HepG2 (cell line): Measurements from ENCODE around the gene KIF3A. TPM values are rescaled to one million over a fixed set of nuclear protein-coding genes. Genes with fewer than 3 reads are reported as not detected.

Source experiments
- ATAC-seq: fragments of 200-7000 bp; cut with Tn5 transposase; 3 replicates; pipeline ENCODE4 v1.9.1; 2020; ENCODE audit warnings: mild to moderate bottlenecking, moderate library complexity
- BruUV-seq: library from RNA; stranded (reverse); fragments of 400-500 nt; replicated peaks from 2 replicates; lab custom pipeline; 2021; lab: Mats Ljungman, UMichigan
- CTCF ChIA-PET: fragments of 300-600 bp; formaldehyde crosslinking; extraction: SDS; loops from one replicate; lab custom pipeline; 2021; ENCODE audit warnings: low total read pairs, inconsistent platforms, low intra/inter-chr PET ratio; lab: Yijun Ruan, JAX
- POLR2A ChIA-PET: fragments of 350-600 bp; sonication (Branson Sonifier 250); formaldehyde crosslinking; loops from one replicate; lab custom pipeline; 2020; ENCODE audit warnings: antibody characterized with exemption, inconsistent platforms; lab: Yijun Ruan, JAX
- DNase-seq: peaks from one replicate; pipeline ENCODE4 v3.0.0-alpha.2; 2015; ENCODE audit warnings: low spot score
- FAIRE-seq: peaks from 3 replicates; lab custom pipeline; 2011; peaks lifted over from hg19 to GRCh38; lab: Jason Lieb, UNC
- H2AFZ ChIP-seq: one replicate; pipeline ENCODE4 v1.6.1; 2011; ENCODE audit warnings: low read length, inconsistent platforms
- H3K27ac ChIP-seq: fragments of 300-600 bp; 3 replicates; pipeline ENCODE4 v1.8.0; 2011; ENCODE audit warnings: mixed run types, mild to moderate bottlenecking, mixed read lengths, low read length, inconsistent platforms; ENCODE audit not compliant: insufficient read depth; ENCODE audit errors: extremely low read length
- H3K27me3 ChIP-seq, 2 experiments: fragments of 200-600 bp in 1 of 2; 2 replicates in 1 of 2; 3 replicates in 1 of 2; pipeline versions ENCODE4 v1.6.0 to v1.8.0; 2011; ENCODE audit warnings: low read length in 2 of 2, mild to moderate bottlenecking in 2 of 2, moderate library complexity in 2 of 2, inconsistent platforms in 1 of 2; ENCODE audit not compliant: insufficient read depth in 2 of 2, control insufficient read depth in 1 of 2
- H3K36me3 ChIP-seq, 2 experiments: fragments of 200-600 bp in 1 of 2; replicated peaks in 1 of 2; 2 replicates in 1 of 2; 3 replicates in 1 of 2; pipeline versions ENCODE4 v1.5.1 to v1.8.0; 2011; ENCODE audit warnings: low read length in 2 of 2, inconsistent platforms in 1 of 2; ENCODE audit not compliant: insufficient read depth in 2 of 2, control insufficient read depth in 1 of 2
- H3K4me1 ChIP-seq: 2 replicates; pipeline ENCODE4 v1.5.1; 2012; ENCODE audit warnings: low read length, inconsistent platforms; ENCODE audit not compliant: insufficient read depth
- H3K4me2 ChIP-seq: 2 replicates; pipeline ENCODE4 v1.6.0; 2011; ENCODE audit warnings: low read depth, low read length, inconsistent platforms
- H3K4me3 ChIP-seq, 3 experiments: fragments of 200-600 bp in 1 of 3; sonication (generic), shearing (Covaris generic) in 1 of 3; replicated peaks in 1 of 3; 2 replicates each; pipeline ENCODE4 v1.5.1; 2011 to 2016; ENCODE audit warnings: low read length in 3 of 3, inconsistent platforms in 2 of 3, low read depth in 2 of 3, mild to moderate bottlenecking in 2 of 3, control low read depth in 1 of 3, mixed read lengths in 1 of 3; ENCODE audit not compliant: insufficient read depth in 1 of 3
- H3K79me2 ChIP-seq: one replicate; pipeline ENCODE4 v1.6.1; 2011; ENCODE audit warnings: low read length, inconsistent platforms; ENCODE audit not compliant: insufficient read depth
- H3K9ac ChIP-seq: 2 replicates; pipeline ENCODE4 v1.6.0; 2011; ENCODE audit warnings: mild to moderate bottlenecking, low read depth, low read length, inconsistent platforms; ENCODE audit not compliant: insufficient read depth
- H3K9me3 ChIP-seq: 2 replicates; pipeline ENCODE4 v1.5.1; 2012; ENCODE audit warnings: mild to moderate bottlenecking, low read length
- H4K20me1 ChIP-seq: 2 replicates; pipeline ENCODE4 v1.6.0; 2011; ENCODE audit warnings: inconsistent platforms, mild to moderate bottlenecking, low read length, moderate library complexity; ENCODE audit not compliant: insufficient read depth
- ADNP ChIP-seq: sonication (generic); formaldehyde crosslinking; IDR thresholded peaks from 2 replicates; pipeline ENCODE4 v1.4.0; 2020; ENCODE audit warnings: missing genetic modification reagents
- DMAP1 ChIP-seq: IDR thresholded peaks from 2 replicates; pipeline ENCODE4 v1.6.1; 2016
- GATAD1 ChIP-seq: IDR thresholded peaks from 2 replicates; pipeline ENCODE4 v1.6.1; 2016; ENCODE audit warnings: missing genetic modification reagents, missing compliant biosample characterization
- GLI4 ChIP-seq: sonication (generic); formaldehyde crosslinking; IDR thresholded peaks from 2 replicates; pipeline ENCODE4 v1.5.1; 2020; ENCODE audit warnings: missing genetic modification reagents, mild to moderate bottlenecking, moderate library complexity, borderline replicate concordance
- ONECUT2 ChIP-seq: sonication (generic); formaldehyde crosslinking; IDR thresholded peaks from 2 replicates; pipeline ENCODE4 v1.4.0; 2020; ENCODE audit warnings: missing genetic modification reagents
- ZNF17 ChIP-seq: sonication (generic); formaldehyde crosslinking; IDR thresholded peaks from 2 replicates; pipeline ENCODE4 v1.5.0; 2020; ENCODE audit warnings: mild to moderate bottlenecking, missing genetic modification reagents
- WGBS: methylation state at CpG from one replicate; pipeline ENCODE4 v1.1.6; 2017; ENCODE audit warnings: low lambda C conversion rate; 5-methylcytosine and 5-hydroxymethylcytosine counted together
- in situ Hi-C: cut with HindIII; loops from 2 replicates; pipeline ENCODE4 v1.10.0; 2017; ENCODE audit warnings: low pct_unique_long_range_greater_than_20kb; ENCODE audit not compliant: extremely low pct_ligation_motif_present
- intact Hi-C: fragments of 100-400 bp; cut with micrococcal nuclease; formaldehyde crosslinking; loops from one replicate; pipeline ENCODE4 v1.10.0; 2022; ENCODE audit not compliant: unreplicated experiment
- polyA plus RNA-seq, 8 experiments: library from polyadenylated mRNA; depleted of rRNA in 3 of 8; stranded (reverse) in 7 of 8; unstranded in 1 of 8; fragments of >200 nt; fragmentation: Illumina TruSeq in 4 of 8; extraction: Trizol in 4 of 8; gene quantifications; 2 replicates each; pipeline versions ENCODE4 v1.2.1 to v1.2.3, GENCODE V29; 2011 to 2016; ENCODE audit warnings: low read depth in 4 of 8, missing spikeins in 1 of 8, mixed read lengths in 1 of 8; ENCODE audit not compliant: insufficient read depth in 1 of 8
- total RNA-seq, 5 experiments: library from RNA; depleted of rRNA; stranded (reverse); fragments of >200 nt; fragmentation: Illumina TruSeq; extraction: Trizol; gene quantifications; 2 replicates each; pipeline ENCODE4 v1.2.3, GENCODE V29; 2016; ENCODE audit warnings: low read depth in 1 of 5
- TF ChIP-seq, protein P1 (sequence below): sonication (generic); formaldehyde crosslinking; IDR thresholded peaks from 2 replicates; pipeline ENCODE4 v1.8.0; 2022; ENCODE audit warnings: missing genetic modification reagents, low read depth, mild to moderate bottlenecking, borderline replicate concordance
- TF ChIP-seq, protein P2 (sequence below): sonication (generic); formaldehyde crosslinking; IDR thresholded peaks from 2 replicates; pipeline ENCODE4 v1.4.0; 2020; ENCODE audit warnings: missing genetic modification reagents, borderline replicate concordance

KIF3A gene
- total and polyA plus RNA-seq, 2 of the 13 experiments (the other 11 are each of a cell fraction or from before 2014, with no cell fraction given): 2.3 to 8.4 TPM

DNA sequence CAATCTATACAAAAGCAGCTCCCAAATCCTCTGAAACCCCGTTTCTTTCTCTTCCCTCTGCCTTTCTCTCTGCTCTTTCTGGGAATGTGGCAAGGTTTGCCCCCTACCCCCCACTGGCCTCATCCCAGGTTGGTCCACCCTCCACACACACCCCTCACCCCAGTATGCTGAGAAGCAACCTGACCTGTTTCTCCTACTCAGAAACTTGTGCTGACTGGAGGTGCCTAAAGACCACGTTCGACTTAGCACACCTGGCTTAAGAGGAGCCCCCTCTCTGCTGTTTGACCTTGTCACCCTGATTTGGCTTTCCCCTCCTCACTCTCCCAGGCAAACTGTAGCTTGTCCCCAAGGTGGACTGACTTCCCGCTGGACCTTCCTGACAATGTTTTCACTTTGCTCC, 40.8 kb upstream of the KIF3A start:
- no peak overlapping the region for H3K9ac ChIP-seq
- H3K4me3 ChIP-seq: peak overlapping the region in 2 of 3 experiments; percentile 66 to 93; a peak in 4 of 6 replicates
- H2AFZ ChIP-seq: no peak overlapping the region
- peaks cover 40% of the 10 kb centered on the region for H3K4me1 ChIP-seq
- H4K20me1 ChIP-seq: no peaks in the 10 kb centered on the region
- H3K79me2 ChIP-seq: peaks cover 32% of the 10 kb centered on the region
- peak overlapping the region; percentile 74 for H3K4me2 ChIP-seq
- 85% methylated on average over 4 of the region's 4 CpGs for WGBS
- ATAC-seq: no peak
- H3K9me3 ChIP-seq: no peaks in the 10 kb centered on the region
- BruUV-seq: no TSS peak
- intact Hi-C loops (no loop called here), in situ Hi-C loops (no loop called here)
- no peak overlapping the region for H3K27ac ChIP-seq
- H3K36me3 ChIP-seq: no peaks in the 10 kb centered on the region
- no peaks in the 10 kb centered on the region for H3K27me3 ChIP-seq
- ChIA-PET POLR2A (interaction anchor here (2.8 to 4.2 kb wide), 2 partner anchors 29 to 42 kb away, joined by 10 to 21 read pairs; no protein-coding TSS in a partner anchor), CTCF (no interaction called here)
- FAIRE-seq: no peak
- TF ChIP-seq ONECUT2 (CRISPR knock-in tag) (no peak), GLI4 (no peak), DMAP1 (no peak; the same call in 1 of the 2 replicates), GATAD1 (CRISPR knock-in tag) (0 out of 2 replicates have a peak, but pooled peaks have one; percentile 3), ADNP (no peak), ZNF17 (no peak)
- TF ChIP-seq, protein P1, sequence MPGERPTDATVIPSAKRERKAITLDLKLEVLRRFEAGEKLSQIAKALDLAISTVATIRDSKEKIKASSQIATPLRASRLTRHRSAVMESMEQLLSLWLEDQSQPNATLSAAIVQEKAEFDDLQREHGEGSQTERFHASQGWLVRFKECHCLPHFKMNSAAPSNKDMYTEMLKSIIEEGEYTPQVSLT (CRISPR knock-in tag): no peak
- TF ChIP-seq, protein P2, sequence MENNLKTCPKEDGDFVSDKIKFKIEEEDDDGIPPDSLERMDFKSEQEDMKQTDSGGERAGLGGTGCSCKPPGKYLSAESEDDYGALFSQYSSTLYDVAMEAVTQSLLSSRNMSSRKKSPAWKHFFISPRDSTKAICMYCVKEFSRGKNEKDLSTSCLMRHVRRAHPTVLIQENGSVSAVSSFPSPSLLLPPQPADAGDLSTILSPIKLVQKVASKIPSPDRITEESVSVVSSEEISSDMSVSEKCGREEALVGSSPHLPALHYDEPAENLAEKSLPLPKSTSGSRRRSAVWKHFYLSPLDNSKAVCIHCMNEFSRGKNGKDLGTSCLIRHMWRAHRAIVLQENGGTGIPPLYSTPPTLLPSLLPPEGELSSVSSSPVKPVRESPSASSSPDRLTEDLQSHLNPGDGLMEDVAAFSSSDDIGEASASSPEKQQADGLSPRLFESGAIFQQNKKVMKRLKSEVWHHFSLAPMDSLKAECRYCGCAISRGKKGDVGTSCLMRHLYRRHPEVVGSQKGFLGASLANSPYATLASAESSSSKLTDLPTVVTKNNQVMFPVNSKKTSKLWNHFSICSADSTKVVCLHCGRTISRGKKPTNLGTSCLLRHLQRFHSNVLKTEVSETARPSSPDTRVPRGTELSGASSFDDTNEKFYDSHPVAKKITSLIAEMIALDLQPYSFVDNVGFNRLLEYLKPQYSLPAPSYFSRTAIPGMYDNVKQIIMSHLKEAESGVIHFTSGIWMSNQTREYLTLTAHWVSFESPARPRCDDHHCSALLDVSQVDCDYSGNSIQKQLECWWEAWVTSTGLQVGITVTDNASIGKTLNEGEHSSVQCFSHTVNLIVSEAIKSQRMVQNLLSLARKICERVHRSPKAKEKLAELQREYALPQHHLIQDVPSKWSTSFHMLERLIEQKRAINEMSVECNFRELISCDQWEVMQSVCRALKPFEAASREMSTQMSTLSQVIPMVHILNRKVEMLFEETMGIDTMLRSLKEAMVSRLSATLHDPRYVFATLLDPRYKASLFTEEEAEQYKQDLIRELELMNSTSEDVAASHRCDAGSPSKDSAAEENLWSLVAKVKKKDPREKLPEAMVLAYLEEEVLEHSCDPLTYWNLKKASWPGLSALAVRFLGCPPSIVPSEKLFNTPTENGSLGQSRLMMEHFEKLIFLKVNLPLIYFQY (CRISPR knock-in tag): no peak
- DNase-seq: no peak
